ENCODE results near the gene METTL5.

DNA sequence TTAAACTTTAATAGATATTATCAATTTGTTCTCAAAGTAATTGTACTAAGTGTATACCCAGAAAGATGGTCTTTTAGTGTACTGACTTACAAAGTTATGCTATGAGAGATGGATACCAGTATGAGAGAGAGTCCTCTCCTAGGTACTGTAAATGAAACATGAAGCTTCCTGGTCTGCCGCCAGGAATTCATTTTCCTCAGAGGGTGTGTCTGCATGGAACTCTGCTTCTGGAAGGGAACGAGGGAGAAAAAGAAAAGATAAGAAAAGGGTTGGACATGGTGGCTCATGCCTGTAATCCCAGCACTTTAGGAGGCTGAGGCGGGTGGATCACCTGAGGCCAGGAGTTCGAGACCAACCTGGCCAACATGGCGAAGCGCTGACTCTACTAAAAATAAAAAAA lies 28.3 kb downstream of the METTL5 start:
- TF ChIP-seq, protein P1, sequence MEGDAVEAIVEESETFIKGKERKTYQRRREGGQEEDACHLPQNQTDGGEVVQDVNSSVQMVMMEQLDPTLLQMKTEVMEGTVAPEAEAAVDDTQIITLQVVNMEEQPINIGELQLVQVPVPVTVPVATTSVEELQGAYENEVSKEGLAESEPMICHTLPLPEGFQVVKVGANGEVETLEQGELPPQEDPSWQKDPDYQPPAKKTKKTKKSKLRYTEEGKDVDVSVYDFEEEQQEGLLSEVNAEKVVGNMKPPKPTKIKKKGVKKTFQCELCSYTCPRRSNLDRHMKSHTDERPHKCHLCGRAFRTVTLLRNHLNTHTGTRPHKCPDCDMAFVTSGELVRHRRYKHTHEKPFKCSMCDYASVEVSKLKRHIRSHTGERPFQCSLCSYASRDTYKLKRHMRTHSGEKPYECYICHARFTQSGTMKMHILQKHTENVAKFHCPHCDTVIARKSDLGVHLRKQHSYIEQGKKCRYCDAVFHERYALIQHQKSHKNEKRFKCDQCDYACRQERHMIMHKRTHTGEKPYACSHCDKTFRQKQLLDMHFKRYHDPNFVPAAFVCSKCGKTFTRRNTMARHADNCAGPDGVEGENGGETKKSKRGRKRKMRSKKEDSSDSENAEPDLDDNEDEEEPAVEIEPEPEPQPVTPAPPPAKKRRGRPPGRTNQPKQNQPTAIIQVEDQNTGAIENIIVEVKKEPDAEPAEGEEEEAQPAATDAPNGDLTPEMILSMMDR (IDR thresholded peaks at IDR 0.05; ENCODE audit: insufficient read depth, low read depth, low read length) = no peak
- no peak for TF ChIP-seq EZH2 (IDR thresholded peaks at IDR 0.05; ENCODE audit: insufficient read depth, low read length)

Data from astrocyte (in vitro differentiated cells and primary cell).